Stomach (tissue), 4 donors: ENCODE measurements around the gene TOR4A.

Source experiments
- CTCF ChIP-seq, 7 experiments: fragments of 450-650 bp in 4 of 7; fragments of 200-600 bp in 3 of 7; sonication (generic) in 3 of 7; IDR thresholded peaks; one replicate each; pipeline ENCODE4 v1.5.1; 2016 to 2019; ENCODE audit warnings: antibody characterized with exemption in 7 of 7, control low read depth in 2 of 7, mild to moderate bottlenecking in 1 of 7
- EP300 ChIP-seq: sonication (generic); formaldehyde crosslinking; IDR thresholded peaks from one replicate; pipeline ENCODE4 v1.6.1; 2017; ENCODE audit warnings: antibody characterized with exemption
- POLR2A ChIP-seq, 4 donors: fragments of 450-650 bp; IDR thresholded peaks; one replicate each; pipeline ENCODE4 v1.6.1; 2016; ENCODE audit warnings: antibody characterized with exemption in 4 of 4, control low read depth in 2 of 4, mild to moderate bottlenecking in 1 of 4, moderate library complexity in 1 of 4
- POLR2AphosphoS5 ChIP-seq, 3 donors: sonication (generic); formaldehyde crosslinking; IDR thresholded peaks; one replicate each; pipeline ENCODE4 v1.6.1; 2016; ENCODE audit warnings: antibody characterized with exemption in 3 of 3

DNA sequence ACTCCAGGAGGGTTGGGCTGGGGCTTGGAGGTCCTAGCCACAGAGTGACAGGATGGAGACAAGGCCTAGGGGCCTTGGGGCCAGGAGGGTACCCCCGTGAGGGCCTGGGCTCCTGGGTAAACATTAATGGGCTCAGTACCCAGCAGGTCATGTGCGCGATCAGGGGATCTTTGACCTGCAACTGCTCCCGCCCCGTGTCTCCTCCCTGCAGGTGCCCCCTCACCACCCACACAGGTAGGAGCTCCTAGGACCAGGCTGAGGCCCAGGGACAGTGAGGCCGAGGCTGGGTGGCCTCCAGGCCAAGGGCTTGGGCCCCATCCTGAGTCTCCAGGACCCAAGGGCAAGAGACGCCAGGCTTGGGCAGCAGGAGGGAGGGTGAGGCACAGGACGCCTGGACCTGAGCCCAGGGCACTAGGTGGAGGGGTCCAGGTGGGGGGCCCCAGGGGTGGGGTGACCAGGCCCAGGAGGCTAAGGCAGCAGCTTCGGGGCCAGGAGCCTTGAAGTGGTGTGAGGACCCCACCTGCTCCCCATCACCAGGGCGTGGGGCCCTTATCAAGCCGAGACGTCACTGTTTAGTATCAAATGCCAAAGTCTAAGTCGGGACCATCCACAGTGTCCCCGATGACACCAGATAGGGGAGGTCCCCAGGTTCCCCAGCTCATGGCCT, 46.7 kb upstream of the TOR4A start, which contains the start of gene SLC34A3:
- TF ChIP-seq CTCF (IDR thresholded peaks at IDR 0.05) (no peak), POLR2AphosphoS5 (IDR thresholded peaks at IDR 0.05) (no peak), POLR2A (IDR thresholded peaks at IDR 0.05) (no peak), EP300 (no peak)
